HEK293T (cell line): ENCODE results near the gene ITGB2.

Source experiments
- ARNT ChIP-seq: fragments of 450-650 bp; IDR thresholded peaks from 2 replicates; pipeline ENCODE4 v1.6.1; 2017; ENCODE audit warnings: mild to moderate bottlenecking
- CTBP1 ChIP-seq: fragments of 450-650 bp; IDR thresholded peaks from 2 replicates; pipeline ENCODE4 v1.6.1; 2016; ENCODE audit warnings: borderline replicate concordance
- HDGF ChIP-seq: fragments of 450-650 bp; IDR thresholded peaks from 2 replicates; pipeline ENCODE4 v1.6.1; 2017; ENCODE audit warnings: antibody characterized with exemption, borderline replicate concordance
- SP1 ChIP-seq: fragments of 450-650 bp; IDR thresholded peaks from 2 replicates; pipeline ENCODE4 v1.6.1; 2017
- SUZ12 ChIP-seq: fragments of 450-650 bp; IDR thresholded peaks from 2 replicates; pipeline ENCODE4 v1.6.1; 2016; ENCODE audit warnings: mild to moderate bottlenecking

- TF ChIP-seq SP1 (no peak), HDGF (no peak), CTBP1 (no peak), ARNT (no peak), SUZ12 (no peak)
These were observed 23.2 kb downstream of the ITGB2 start for GRCh38 chr21:44897326-44898010.
